Activated T-helper 1 cell treated with anti-CD3 and anti-CD28 coated beads, Interleukin-12 subunit alpha, Interleukin-12 subunit beta, Interleukin-2, Interleukin-4 antibody, amounts not matched to agents 30 ng/mL and 10 ng/mL and 1 ng/mL, durations not matched to agents 14 hours and 24 hours and 36 hours (primary cell): ENCODE results near the gene SRPX. TPM values are rescaled to one million over a fixed set of nuclear protein-coding genes. Genes with fewer than 3 reads are reported as not detected.

Experiments used
- DNase-seq: peaks from one replicate; pipeline ENCODE4 v3.0.0; 2021; ENCODE audit warnings: low spot score
- H3K27ac Mint-ChIP-seq: one replicate; pipeline ENCODE4 v1.8.0; 2021; ENCODE audit warnings: mild to moderate bottlenecking, mixed read lengths
- H3K27me3 Mint-ChIP-seq: one replicate; pipeline ENCODE4 v1.8.0; 2022; ENCODE audit warnings: mild to moderate bottlenecking, moderate library complexity, mixed read lengths; ENCODE audit not compliant: insufficient read depth
- H3K36me3 Mint-ChIP-seq: one replicate; pipeline ENCODE4 v1.8.0; 2021; ENCODE audit warnings: low read depth, mixed read lengths
- H3K4me1 Mint-ChIP-seq: one replicate; pipeline ENCODE4 v1.8.0; 2021; ENCODE audit warnings: low read depth, mixed read lengths
- H3K4me3 Mint-ChIP-seq: one replicate; pipeline ENCODE4 v1.8.0; 2021; ENCODE audit warnings: mild to moderate bottlenecking, moderate library complexity, mixed read lengths
- H3K9me3 Mint-ChIP-seq: one replicate; pipeline ENCODE4 v1.8.0; 2021; ENCODE audit warnings: mixed read lengths
- intact Hi-C: fragments of 100-400 bp; cut with micrococcal nuclease; formaldehyde crosslinking; loops from one replicate; pipeline ENCODE4 v1.15.1; 2024
- total RNA-seq: library from RNA; stranded (reverse); gene quantifications from 2 replicates; pipeline ENCODE4 v1.2.3, GENCODE V29; 2022

Gene SRPX
- total RNA-seq, 1 donor from 2014 or later = not detected

DNA sequence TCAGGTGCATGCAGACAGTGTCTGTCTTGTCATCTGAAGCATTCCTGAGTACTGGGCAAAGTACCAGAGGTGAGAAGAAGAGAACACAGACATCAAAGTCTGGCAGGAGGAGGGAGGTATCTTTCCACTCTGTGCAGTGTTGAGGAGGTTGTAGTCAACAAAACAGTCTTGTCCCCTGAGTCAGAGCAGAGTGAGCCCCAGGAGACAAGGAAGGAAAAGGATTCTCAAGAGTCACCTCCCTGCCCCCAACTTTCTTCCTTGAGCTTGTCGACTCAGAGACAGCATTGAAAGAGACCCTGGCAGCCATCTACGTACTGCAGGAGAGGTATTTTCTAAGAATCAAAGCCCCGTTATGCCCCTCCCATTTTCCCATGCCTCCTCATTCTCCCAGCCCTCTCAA, 4.4 kb upstream of the SRPX start:
- intact Hi-C loops = no loop called here
- H3K4me1 Mint-ChIP-seq = no peaks in the 10 kb centered on the region
- no peaks in the 10 kb centered on the region for H3K9me3 Mint-ChIP-seq
- H3K27ac Mint-ChIP-seq = no peak overlapping the region
- peaks cover 20% of the 10 kb centered on the region for H3K27me3 Mint-ChIP-seq
- H3K4me3 Mint-ChIP-seq = no peak overlapping the region
- DNase-seq = no peak
- no peaks in the 10 kb centered on the region for H3K36me3 Mint-ChIP-seq

DNA sequence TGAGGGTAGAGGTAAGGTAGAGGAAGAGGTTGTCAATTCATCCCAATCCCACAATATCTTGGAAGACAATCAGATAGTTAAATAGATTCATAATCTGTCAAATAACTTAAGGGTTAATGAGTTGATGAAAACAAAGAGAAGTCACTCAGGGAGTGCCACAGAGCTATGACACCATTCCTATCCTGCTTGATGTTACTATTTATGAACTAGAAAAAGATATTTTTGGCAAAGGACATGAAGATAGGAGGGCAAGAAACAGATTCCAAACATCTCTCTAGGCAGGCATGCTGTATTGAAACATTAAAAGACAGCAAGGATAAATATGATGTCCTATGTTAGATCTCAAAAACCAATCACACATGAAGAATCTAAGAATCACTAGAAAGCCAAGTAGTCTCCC, 3.5 kb upstream of the SRPX start:
- intact Hi-C loops = no loop called here
- H3K27me3 Mint-ChIP-seq = peaks cover 20% of the 10 kb centered on the region
- H3K4me1 Mint-ChIP-seq = no peaks in the 10 kb centered on the region

GRCh38 chrX:38221391-38221929, 789 bp upstream of the SRPX start:
- no peak overlapping the region for H3K27ac Mint-ChIP-seq
- H3K36me3 Mint-ChIP-seq = no peaks in the 10 kb centered on the region
- no peaks in the 10 kb centered on the region for H3K9me3 Mint-ChIP-seq
- intact Hi-C loops = no loop called here
- no peaks in the 10 kb centered on the region for H3K4me1 Mint-ChIP-seq
- DNase-seq = no peak
- peaks cover 30% of the 10 kb centered on the region for H3K27me3 Mint-ChIP-seq
- no peak overlapping the region for H3K4me3 Mint-ChIP-seq

More for the DNA sequence above, 3.5 kb upstream of the SRPX start:
- Mint-ChIP-seq H3K4me3 (no peak overlapping the region), H3K9me3 (no peaks in the 10 kb centered on the region), H3K27ac (no peak overlapping the region), H3K36me3 (no peaks in the 10 kb centered on the region)
- no peak for DNase-seq

- no peak overlapping the region for H3K27ac Mint-ChIP-seq
- no peak for DNase-seq
- intact Hi-C loops = no loop called here
- no peak overlapping the region for H3K4me3 Mint-ChIP-seq
- no peaks in the 10 kb centered on the region for H3K36me3 Mint-ChIP-seq
- H3K4me1 Mint-ChIP-seq = no peaks in the 10 kb centered on the region
- H3K9me3 Mint-ChIP-seq = no peaks in the 10 kb centered on the region
- peaks cover 30% of the 10 kb centered on the region for H3K27me3 Mint-ChIP-seq
These were observed 652 bp downstream of the SRPX start for GRCh38 chrX:38220024-38220414.

DNA sequence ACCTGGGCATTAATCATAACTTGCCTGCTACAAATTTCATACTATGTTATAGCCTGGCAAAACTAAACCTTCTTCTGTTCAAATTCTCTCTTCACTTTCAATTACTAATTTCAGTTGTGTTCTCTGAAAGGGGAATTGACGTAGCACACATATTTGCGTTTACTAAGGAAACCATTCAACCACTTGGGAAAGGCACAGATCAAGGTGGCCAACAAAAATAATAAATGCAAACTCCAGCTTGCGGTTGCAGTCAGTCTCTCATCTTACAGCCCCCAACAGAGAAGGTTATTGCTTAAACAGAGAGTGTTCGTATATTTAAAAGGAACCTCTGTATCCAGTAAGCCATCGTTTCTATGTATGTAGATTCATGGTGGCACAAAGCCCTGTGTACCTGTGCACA, 4.0 kb downstream of the SRPX start:
- intact Hi-C loops = no loop called here

GRCh38 chrX:38214551-38215531, 5.8 kb downstream of the SRPX start:
- H3K9me3 Mint-ChIP-seq = no peaks in the 10 kb centered on the region
- no peak overlapping the region for H3K4me3 Mint-ChIP-seq
- peaks cover 15% of the 10 kb centered on the region for H3K27me3 Mint-ChIP-seq
- no peak for DNase-seq
- intact Hi-C loops = no loop called here
- no peak overlapping the region for H3K27ac Mint-ChIP-seq
- no peaks in the 10 kb centered on the region for H3K4me1 Mint-ChIP-seq
- no peaks in the 10 kb centered on the region for H3K36me3 Mint-ChIP-seq

More for the DNA sequence above, 4.0 kb downstream of the SRPX start:
- Mint-ChIP-seq H3K4me3 (no peak overlapping the region), H3K9me3 (no peaks in the 10 kb centered on the region), H3K4me1 (no peaks in the 10 kb centered on the region), H3K36me3 (no peaks in the 10 kb centered on the region), H3K27me3 (peaks cover 23% of the 10 kb centered on the region), H3K27ac (no peak overlapping the region)
- DNase-seq = no peak

DNA sequence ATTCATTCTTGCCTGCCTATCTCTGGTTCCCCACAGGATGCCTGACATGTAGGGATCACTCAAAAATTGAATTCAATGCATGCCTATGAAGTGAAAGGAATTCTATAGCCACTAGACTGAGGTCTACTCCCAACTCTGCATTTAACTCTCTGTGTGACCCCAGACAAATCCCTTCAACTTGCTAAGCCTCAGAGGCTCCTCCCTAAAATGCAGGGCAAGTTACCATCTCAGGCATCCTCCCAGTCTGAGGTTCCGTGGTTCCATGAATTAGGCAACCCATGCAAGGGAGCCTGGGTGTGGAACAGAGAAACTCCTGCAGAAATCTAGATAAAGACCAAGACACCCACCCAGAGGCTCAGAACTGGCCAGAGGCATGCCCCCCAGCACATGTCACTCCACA, 6.6 kb downstream of the SRPX start:
- H3K4me1 Mint-ChIP-seq = no peaks in the 10 kb centered on the region
- DNase-seq = no peak
- H3K27me3 Mint-ChIP-seq = peaks cover 15% of the 10 kb centered on the region
- no peaks in the 10 kb centered on the region for H3K9me3 Mint-ChIP-seq
- no peak overlapping the region for H3K4me3 Mint-ChIP-seq
- no peak overlapping the region for H3K27ac Mint-ChIP-seq
- no peaks in the 10 kb centered on the region for H3K36me3 Mint-ChIP-seq
- intact Hi-C loops = no loop called here

GRCh38 chrX:38211891-38212635, 8.6 kb downstream of the SRPX start:
- no peaks in the 10 kb centered on the region for H3K9me3 Mint-ChIP-seq
- H3K4me3 Mint-ChIP-seq = no peak overlapping the region
- DNase-seq = no peak
- no peak overlapping the region for H3K27ac Mint-ChIP-seq
- no peaks in the 10 kb centered on the region for H3K36me3 Mint-ChIP-seq
- intact Hi-C loops = no loop called here
- no peaks in the 10 kb centered on the region for H3K4me1 Mint-ChIP-seq
- H3K27me3 Mint-ChIP-seq = peaks cover 6% of the 10 kb centered on the region

- Mint-ChIP-seq H3K27me3 (peaks cover 3% of the 10 kb centered on the region), H3K4me1 (no peaks in the 10 kb centered on the region), H3K36me3 (no peaks in the 10 kb centered on the region), H3K27ac (no peak overlapping the region), H3K4me3 (no peak overlapping the region), H3K9me3 (no peaks in the 10 kb centered on the region)
- intact Hi-C loops = no loop called here
- DNase-seq = no peak
These were observed 14.1 kb downstream of the SRPX start for GRCh38 chrX:38206542-38206941.

GRCh38 chrX:38206036-38206435, 14.6 kb downstream of the SRPX start:
- intact Hi-C loops = no loop called here
- Mint-ChIP-seq H3K9me3 (no peaks in the 10 kb centered on the region), H3K4me3 (no peak overlapping the region), H3K36me3 (no peaks in the 10 kb centered on the region), H3K4me1 (no peaks in the 10 kb centered on the region), H3K27ac (no peak overlapping the region), H3K27me3 (peaks cover 3% of the 10 kb centered on the region)
- no peak for DNase-seq

GRCh38 chrX:38205039-38205438, 15.6 kb downstream of the SRPX start:
- H3K36me3 Mint-ChIP-seq = no peaks in the 10 kb centered on the region
- H3K4me3 Mint-ChIP-seq = no peak overlapping the region
- no peaks in the 10 kb centered on the region for H3K4me1 Mint-ChIP-seq
- H3K27me3 Mint-ChIP-seq = peaks cover 3% of the 10 kb centered on the region
- intact Hi-C loops = no loop called here
- DNase-seq = no peak
- H3K9me3 Mint-ChIP-seq = no peaks in the 10 kb centered on the region
- H3K27ac Mint-ChIP-seq = no peak overlapping the region

- no peaks in the 10 kb centered on the region for H3K36me3 Mint-ChIP-seq
- H3K27ac Mint-ChIP-seq = no peak overlapping the region
- intact Hi-C loops = loop anchor here (1.0 kb wide), 1 partner anchor 135 kb away; the partner anchor contains the start of gene RPGR
- no peaks in the 10 kb centered on the region for H3K9me3 Mint-ChIP-seq
- peaks cover 8% of the 10 kb centered on the region for H3K27me3 Mint-ChIP-seq
- no peaks in the 10 kb centered on the region for H3K4me1 Mint-ChIP-seq
- H3K4me3 Mint-ChIP-seq = no peak overlapping the region
- no peak for DNase-seq
These were observed 28.5 kb downstream of the SRPX start for GRCh38 chrX:38192007-38192810.
